ENCODE data around the gene PEMT.

The PEMT gene

DNA sequence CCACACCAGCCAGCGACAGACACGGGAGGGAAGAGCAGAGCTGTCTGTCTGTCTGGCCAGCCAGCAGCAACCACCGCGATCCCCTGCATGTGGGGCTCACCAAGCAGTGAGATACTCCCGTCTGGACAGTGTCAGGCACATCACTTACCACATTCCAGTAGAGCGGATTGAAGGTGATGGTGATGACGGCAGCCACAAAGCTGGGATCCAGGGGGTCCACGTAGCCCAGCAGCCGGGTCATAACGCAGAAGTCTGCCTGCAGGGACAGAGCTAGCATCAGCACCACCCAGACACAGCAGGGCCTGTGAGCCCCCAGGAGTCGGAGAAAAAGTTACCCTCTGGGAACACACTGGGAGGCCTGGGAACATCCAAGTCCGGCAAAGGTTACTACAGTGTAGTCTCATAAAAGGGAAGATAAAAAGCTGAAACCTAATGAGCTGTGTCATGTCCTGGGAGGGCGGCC lies 14.7 kb downstream of the PEMT start:
- no peak for TF ChIP-seq CTCF (IDR thresholded peaks at IDR 0.05; ENCODE audit: low read length)
- no peak for TF ChIP-seq EZH2 (IDR thresholded peaks at IDR 0.05; ENCODE audit: borderline replicate concordance, low read length)
- no peak overlapping the region for H3K9ac ChIP-seq (ENCODE audit: low read length)
- no peak overlapping the region for H3K27ac ChIP-seq (ENCODE audit: low read depth, low read length, poor library complexity, severe bottlenecking)
- no peak overlapping the region for H3K4me3 ChIP-seq (ENCODE audit: low read depth, low read length, poor library complexity, severe bottlenecking)
- H3K27me3 ChIP-seq (ENCODE audit: insufficient read depth, low read length): no peaks in the 10 kb centered on the region
- H2AFZ ChIP-seq (ENCODE audit: low read length): no peak overlapping the region
- H3K36me3 ChIP-seq (ENCODE audit: insufficient read depth, low read length): no peaks in the 10 kb centered on the region
- H3K9me2 ChIP-seq (ENCODE audit: low read depth, low read length): no peaks in the 10 kb centered on the region
- no peaks in the 10 kb centered on the region for H3F3A ChIP-seq (ENCODE audit: insufficient read depth, low read length)
- H3K79me2 ChIP-seq (ENCODE audit: insufficient read depth, low read length): no peaks in the 10 kb centered on the region
- H3K4me1 ChIP-seq (ENCODE audit: insufficient read depth, low read length, severe bottlenecking): no peaks in the 10 kb centered on the region
- H3K9me3 ChIP-seq (ENCODE audit: low read length): no peaks in the 10 kb centered on the region
- H4K20me1 ChIP-seq (ENCODE audit: insufficient read depth, low read length): no peaks in the 10 kb centered on the region
- H3K4me2 ChIP-seq (ENCODE audit: low read length): no peak overlapping the region

GRCh38 chr17:17575360-17576251 lies 15.9 kb downstream of the PEMT start:
- TF ChIP-seq EZH2 (IDR thresholded peaks at IDR 0.05; ENCODE audit: borderline replicate concordance, low read length): no peak
- no peak for TF ChIP-seq CTCF (IDR thresholded peaks at IDR 0.05; ENCODE audit: low read length)
- no peak overlapping the region for H3K27ac ChIP-seq (ENCODE audit: low read depth, low read length, poor library complexity, severe bottlenecking)
- H3K36me3 ChIP-seq (ENCODE audit: insufficient read depth, low read length): no peaks in the 10 kb centered on the region; the same call in 1 of the 2 replicates
- no peaks in the 10 kb centered on the region for H3K9me2 ChIP-seq (ENCODE audit: low read depth, low read length)
- H3K4me1 ChIP-seq (ENCODE audit: insufficient read depth, low read length, severe bottlenecking): no peaks in the 10 kb centered on the region
- H3K27me3 ChIP-seq (ENCODE audit: insufficient read depth, low read length): no peaks in the 10 kb centered on the region
- H3K9me3 ChIP-seq (ENCODE audit: low read length): no peaks in the 10 kb centered on the region
- no peaks in the 10 kb centered on the region for H4K20me1 ChIP-seq (ENCODE audit: insufficient read depth, low read length)
- H3F3A ChIP-seq (ENCODE audit: insufficient read depth, low read length): no peaks in the 10 kb centered on the region
- H3K79me2 ChIP-seq (ENCODE audit: insufficient read depth, low read length): no peaks in the 10 kb centered on the region
- H2AFZ ChIP-seq (ENCODE audit: low read length): no peak overlapping the region
- H3K4me2 ChIP-seq (ENCODE audit: low read length): no peak overlapping the region
- H3K9ac ChIP-seq (ENCODE audit: low read length): no peak overlapping the region
- H3K4me3 ChIP-seq (ENCODE audit: low read depth, low read length, poor library complexity, severe bottlenecking): no peak overlapping the region

- Histone ChIP-seq H2AFZ (ENCODE audit: low read length) (no peak overlapping the region), H3F3A (ENCODE audit: insufficient read depth, low read length) (no peaks in the 10 kb centered on the region), H3K79me2 (ENCODE audit: insufficient read depth, low read length) (no peaks in the 10 kb centered on the region), H3K27ac (ENCODE audit: low read depth, low read length, poor library complexity, severe bottlenecking) (no peak overlapping the region), H3K9ac (ENCODE audit: low read length) (no peak overlapping the region), H4K20me1 (ENCODE audit: insufficient read depth, low read length) (no peaks in the 10 kb centered on the region), H3K4me1 (ENCODE audit: insufficient read depth, low read length, severe bottlenecking) (no peaks in the 10 kb centered on the region), H3K9me3 (ENCODE audit: low read length) (no peaks in the 10 kb centered on the region), H3K4me3 (ENCODE audit: low read depth, low read length, poor library complexity, severe bottlenecking) (no peak overlapping the region), H3K36me3 (ENCODE audit: insufficient read depth, low read length) (no peaks in the 10 kb centered on the region; the same call in 1 of the 2 replicates), H3K9me2 (ENCODE audit: low read depth, low read length) (no peaks in the 10 kb centered on the region), H3K4me2 (ENCODE audit: low read length) (no peak overlapping the region), H3K27me3 (ENCODE audit: insufficient read depth, low read length) (no peaks in the 10 kb centered on the region)
- TF ChIP-seq EZH2 (IDR thresholded peaks at IDR 0.05; ENCODE audit: borderline replicate concordance, low read length) (no peak), CTCF (IDR thresholded peaks at IDR 0.05; ENCODE audit: low read length) (no peak)
Observed at GRCh38 chr17:17573912-17574311, 17.6 kb downstream of the PEMT start.
